Astrocyte of the cerebellum (primary cell): ENCODE measurements around the gene KCNA2.

ENCODE experiments used
- DNase-seq: peaks from one replicate; pipeline ENCODE4 v3.0.0-alpha.2; 2011; ENCODE audit warnings: low read depth
- H3K4me3 ChIP-seq: 2 replicates; pipeline ENCODE4 v1.5.1; 2011; ENCODE audit warnings: mild to moderate bottlenecking, low read depth, low read length, moderate library complexity
- CTCF ChIP-seq: IDR thresholded peaks from 2 replicates; pipeline ENCODE4 v1.5.1; 2012; ENCODE audit warnings: low read length, low read depth, moderate library complexity, mild to moderate bottlenecking; ENCODE audit errors: missing control alignments
- in situ Hi-C: cut with HindIII; loops from 2 replicates; pipeline ENCODE4 v1.10.0; 2017; ENCODE audit warnings: low sequenced_read_pairs

Gene KCNA2

GRCh38 chr1:110596312-110596711, 9.8 kb downstream of the KCNA2 start:
- TF ChIP-seq CTCF, result no peak
- no peak for DNase-seq
- no peak overlapping the region for H3K4me3 ChIP-seq
- in situ Hi-C loops, result no loop called here

DNA sequence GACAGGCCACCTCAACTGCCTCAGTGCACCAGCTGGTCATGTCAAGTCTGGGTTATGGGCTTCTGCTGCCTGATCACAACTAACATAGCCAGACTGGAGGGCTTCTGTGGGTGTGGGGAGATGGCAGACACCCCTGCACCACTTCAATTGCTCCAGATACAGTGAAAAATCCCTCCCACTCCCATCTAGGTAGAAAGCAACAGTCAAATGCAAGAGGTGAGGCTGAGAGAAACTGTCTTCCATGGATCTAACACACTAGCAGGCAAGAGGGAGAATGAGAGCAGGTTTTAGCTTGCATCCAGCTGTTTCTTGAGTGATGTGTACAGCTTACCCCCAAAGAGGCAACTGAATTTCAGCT, 10.8 kb downstream of the KCNA2 start:
- no peak for DNase-seq
- TF ChIP-seq CTCF, result no peak
- H3K4me3 ChIP-seq, result no peak overlapping the region
- in situ Hi-C loops, result no loop called here

DNA sequence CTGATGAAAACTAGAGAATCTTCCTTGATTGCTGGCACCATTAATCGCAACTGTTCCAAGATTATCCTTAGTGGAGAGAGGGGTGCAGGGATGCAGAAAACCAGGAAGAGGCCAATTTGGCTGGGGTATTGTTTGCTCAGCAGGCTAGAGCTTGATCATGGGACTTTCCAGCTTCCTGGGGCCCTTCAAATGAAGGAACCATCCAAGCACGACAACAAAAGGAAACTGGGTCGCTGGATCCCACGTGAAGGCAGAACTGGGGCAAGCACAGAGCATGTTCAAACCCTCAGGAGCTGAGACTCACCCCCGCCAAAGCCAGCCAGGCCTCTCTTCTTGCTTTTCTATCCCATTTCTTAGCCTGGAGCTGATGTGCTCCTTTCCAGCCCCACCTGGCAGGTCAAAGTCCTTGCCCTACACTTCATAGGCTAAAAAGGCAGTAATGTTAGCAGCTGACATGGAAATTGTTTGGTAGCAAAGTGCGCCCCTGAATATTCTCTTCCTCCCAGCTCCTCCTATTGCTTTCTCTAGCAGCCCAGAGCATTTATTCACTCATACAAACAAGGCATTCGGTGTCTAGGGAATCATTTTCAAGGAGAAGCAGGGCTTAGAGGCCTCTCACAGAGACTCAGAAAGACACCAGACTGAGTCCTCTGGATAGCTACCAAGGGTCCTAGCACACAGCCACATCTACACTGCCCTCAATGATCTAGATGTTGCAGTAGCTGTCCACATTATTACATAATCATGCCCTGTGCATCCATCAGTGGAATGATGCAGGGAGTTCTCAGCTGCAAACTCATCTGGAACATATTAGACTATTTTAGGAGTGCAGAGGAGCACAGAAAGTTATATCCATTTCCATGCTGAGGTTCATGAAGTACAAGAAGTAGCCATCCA, 11.5 kb downstream of the KCNA2 start:
- no peak overlapping the region for H3K4me3 ChIP-seq
- no peak for DNase-seq
- TF ChIP-seq CTCF, result no peak
- in situ Hi-C loops, result no loop called here

DNA sequence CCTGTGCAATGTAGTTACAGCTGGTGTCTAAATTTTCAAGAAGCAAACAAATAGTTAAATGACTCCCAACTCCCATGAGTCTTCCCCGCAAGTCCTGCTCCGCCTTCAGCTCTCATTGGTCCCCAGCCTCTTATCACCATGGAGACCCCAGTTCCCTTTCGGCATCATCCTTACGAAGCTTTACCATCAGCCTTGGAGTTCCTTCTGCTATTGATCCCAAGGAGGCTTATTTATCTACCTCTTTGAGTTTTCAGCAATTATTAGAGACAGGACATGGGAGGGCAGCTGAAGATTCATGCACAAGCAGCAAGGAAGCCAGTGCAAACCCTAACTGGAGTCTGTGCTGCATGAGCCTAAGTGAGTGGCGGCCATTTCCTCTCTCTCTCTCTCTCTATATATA, 12.3 kb downstream of the KCNA2 start:
- DNase-seq, result no peak
- no peak overlapping the region for H3K4me3 ChIP-seq
- in situ Hi-C loops, result no loop called here
- TF ChIP-seq CTCF, result no peak

DNA sequence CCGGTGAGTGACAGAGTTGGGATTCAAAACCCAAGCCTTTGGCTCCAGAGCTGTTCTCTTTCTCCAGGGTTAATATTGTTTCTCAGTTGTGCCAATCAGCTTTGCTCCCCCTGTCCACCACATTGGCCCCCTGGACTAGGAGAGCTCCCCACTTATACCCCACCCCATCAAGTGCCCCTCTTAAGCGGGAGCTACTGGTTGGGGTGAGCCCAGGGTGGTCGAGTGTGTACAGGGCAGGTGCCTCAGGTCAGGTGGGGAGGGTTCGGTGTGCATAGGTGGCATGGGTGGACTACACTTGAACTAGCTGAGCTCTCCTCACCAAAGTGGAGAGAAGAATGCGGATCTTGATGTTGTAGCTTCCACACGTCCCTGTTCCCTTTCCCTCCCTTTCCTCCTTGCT, 14.2 kb downstream of the KCNA2 start:
- H3K4me3 ChIP-seq, result no peak overlapping the region
- DNase-seq, result no peak
- in situ Hi-C loops, result no loop called here
- TF ChIP-seq CTCF, result no peak

- H3K4me3 ChIP-seq, result no peak overlapping the region
- TF ChIP-seq CTCF, result no peak
- in situ Hi-C loops, result no loop called here
- no peak for DNase-seq
These were observed 17.2 kb downstream of the KCNA2 start for GRCh38 chr1:110588991-110589390.

DNA sequence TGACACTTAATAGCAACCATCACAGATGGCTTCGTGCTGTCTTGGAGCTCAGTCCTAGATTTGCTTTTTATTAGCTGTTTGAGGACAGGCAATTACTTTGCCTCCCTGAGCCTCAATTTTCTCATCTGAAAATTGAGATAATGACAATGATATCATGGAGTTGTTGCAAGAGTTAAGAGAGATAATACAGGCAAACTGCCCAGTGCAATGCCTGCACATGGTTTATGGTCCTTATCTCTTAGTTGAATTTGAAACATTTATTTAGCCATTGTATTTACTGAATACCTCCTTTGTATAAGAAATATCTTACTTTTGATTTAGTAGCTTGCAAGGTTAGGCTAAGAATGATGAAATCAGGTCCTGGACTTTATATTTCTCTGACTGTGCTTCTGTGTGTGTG, 17.7 kb downstream of the KCNA2 start:
- TF ChIP-seq CTCF, result no peak

More for the DNA sequence above, 17.7 kb downstream of the KCNA2 start:
- H3K4me3 ChIP-seq, result no peak overlapping the region
- in situ Hi-C loops, result no loop called here
- no peak for DNase-seq
